HG03045 (cell line): ENCODE results near the gene HIVEP3.
"Not testable (repeated sequence)": the region's sequence is repeated elsewhere in the genome, so short reads cannot be mapped to it uniquely, and the experiment has no call there.

ENCODE experiments used
- ATAC-seq: cut with Tn5 transposase; IDR thresholded peaks from one replicate; pipeline ENCODE4 v1.9.1; 2021; ENCODE audit warnings: mild to moderate bottlenecking, moderate library complexity; ENCODE audit not compliant: unreplicated experiment

Gene HIVEP3

DNA sequence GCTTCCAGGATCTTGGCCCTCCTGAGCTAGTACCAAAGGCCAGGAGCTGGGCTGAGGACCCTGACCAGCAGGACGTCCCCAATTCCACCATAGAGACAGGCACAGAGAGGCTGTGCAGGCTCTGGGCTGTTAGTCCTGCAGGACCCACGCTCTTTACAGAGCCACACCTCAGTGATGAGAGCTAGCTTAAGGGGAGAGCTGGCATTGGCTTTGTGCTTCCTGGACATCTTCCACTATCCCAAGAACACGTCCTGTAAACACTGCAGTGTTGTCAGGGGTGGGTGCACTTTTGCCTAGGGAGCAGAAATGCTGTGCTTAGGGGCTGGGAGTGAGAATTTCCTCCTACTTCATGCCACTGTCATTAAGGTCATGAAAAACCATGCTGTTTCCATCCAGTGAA lies 342.5 kb downstream of the HIVEP3 start:
- ATAC-seq: no peak

DNA sequence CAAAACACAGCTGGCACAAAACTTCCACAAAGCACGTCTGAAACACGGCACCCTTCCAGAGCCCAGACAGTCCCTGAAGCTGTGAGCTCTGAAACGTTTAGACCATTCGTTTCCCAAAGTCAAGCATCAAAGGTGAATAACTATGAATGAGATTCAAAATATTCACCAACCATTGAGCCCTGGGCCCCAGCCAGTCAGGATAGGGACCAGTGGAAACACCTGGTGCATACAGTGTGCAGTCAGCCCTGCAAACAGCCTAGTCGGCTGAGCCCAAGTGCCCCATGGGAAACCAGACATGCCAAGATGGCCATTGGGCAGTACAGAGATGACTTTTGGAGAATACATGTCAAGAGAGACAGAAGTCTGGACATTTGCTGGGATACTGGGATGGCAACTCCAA lies 343.9 kb downstream of the HIVEP3 start:
- no peak for ATAC-seq

- no peak for ATAC-seq
Observed at GRCh38 chr1:41573785-41574713, 344.7 kb downstream of the HIVEP3 start.

DNA sequence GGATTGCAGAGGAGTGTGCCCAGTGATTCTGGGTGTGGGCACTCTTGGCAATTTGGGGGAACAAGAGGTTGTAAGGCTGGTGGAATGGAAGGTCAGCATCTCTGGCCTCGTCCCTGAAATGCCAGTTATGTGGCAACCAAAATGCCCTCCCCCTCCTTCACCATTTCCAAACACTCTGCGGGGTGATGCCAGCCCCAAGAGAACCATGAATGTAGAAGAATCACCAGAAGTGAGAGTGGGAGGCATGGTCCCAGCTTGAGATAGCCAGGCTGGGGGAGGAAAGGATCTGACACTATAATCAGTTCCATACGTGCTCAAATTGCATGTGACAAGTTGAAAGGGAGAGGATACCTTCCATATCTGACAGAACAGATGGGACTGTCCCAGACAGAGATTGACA lies 345.5 kb downstream of the HIVEP3 start:
- ATAC-seq: no peak

GRCh38 chr1:41572224-41572623 lies 346.5 kb downstream of the HIVEP3 start:
- no peak for ATAC-seq

GRCh38 chr1:41571041-41571440 lies 347.7 kb downstream of the HIVEP3 start:
- no peak for ATAC-seq

DNA sequence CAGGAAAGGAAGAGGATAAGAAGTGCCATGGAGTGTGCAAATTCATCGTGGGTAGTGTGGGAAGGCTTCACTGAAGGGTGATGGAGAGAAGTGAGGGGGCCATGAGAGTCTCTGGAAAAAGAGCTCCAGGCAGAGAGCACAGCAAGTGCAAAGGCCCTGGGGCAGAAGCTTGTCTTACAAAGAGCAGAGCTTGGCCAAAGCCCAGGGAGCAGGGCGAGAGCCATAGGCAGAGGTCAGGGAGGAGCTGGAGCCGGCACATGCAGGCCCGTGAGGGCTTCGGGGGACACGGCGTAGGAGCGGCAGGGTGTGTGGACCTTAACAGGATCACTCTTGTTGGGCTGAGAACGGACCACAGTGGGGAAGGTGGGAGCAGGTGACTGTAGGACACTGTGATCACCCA lies 350.5 kb downstream of the HIVEP3 start:
- no peak for ATAC-seq

GRCh38 chr1:41566969-41567368 lies 351.8 kb downstream of the HIVEP3 start:
- ATAC-seq: no peak

DNA sequence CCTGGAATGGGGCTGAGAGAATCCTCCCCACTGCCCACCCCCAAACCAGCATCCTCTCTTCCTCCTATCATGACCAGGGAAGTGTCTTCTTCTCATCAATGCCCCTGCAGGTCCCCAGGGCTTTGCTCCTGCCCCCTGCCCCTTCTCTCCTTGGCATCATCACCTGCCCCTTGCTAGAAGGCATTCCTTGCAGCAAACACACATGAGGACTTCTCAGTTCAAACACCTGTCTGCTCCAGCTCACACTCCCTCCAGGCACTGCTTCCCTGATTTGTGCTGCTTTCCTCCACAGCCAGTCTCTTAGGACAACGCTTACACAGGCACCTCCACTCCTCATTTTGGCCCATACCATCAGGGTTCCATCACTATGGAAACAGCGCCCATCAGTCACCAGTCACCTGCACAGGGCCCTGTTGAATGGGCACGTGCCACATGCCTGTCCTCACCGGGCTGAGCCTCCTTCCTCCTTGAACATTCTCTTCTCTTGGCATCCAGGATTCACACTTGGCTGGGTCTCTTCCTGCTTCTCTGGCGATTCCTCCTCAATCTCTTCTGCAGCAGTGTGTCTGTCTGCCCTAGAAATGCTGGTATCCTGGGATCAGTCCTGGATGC lies 352.3 kb downstream of the HIVEP3 start:
- no peak for ATAC-seq

DNA sequence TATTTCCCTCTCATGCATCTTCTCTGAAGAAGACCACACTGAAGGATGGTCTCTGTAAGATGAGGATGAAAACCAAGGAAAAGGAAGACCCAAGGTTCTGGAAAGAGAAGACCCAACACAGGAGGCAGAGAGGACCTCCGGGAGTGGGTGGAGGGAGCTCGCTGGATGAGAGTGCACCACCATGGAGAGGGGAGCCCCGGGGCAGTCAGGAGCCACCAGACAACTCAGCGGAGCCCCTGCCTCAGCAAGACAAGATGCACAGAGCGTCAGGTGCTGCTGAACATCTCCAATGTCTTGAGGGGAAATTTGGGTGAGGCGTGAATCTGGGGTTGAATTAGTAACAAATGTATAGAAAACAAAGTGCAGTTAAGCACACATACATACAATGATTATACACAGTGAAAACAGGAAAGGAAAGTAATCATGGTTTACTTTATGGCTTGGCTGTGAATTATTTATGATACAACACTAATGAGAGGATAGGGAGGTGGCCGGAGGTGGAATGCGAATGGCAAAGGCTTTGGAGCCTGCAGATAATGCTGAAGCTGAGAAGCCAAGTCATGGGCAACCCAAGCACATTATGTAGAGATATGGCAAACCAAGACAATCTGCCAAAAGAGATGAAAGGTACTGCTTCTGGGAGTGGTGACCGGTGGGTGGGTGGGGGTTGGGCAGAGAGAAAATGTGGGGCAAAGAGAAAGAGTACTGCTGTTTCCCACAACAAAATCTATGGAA lies 353.8 kb downstream of the HIVEP3 start:
- ATAC-seq: no peak

DNA sequence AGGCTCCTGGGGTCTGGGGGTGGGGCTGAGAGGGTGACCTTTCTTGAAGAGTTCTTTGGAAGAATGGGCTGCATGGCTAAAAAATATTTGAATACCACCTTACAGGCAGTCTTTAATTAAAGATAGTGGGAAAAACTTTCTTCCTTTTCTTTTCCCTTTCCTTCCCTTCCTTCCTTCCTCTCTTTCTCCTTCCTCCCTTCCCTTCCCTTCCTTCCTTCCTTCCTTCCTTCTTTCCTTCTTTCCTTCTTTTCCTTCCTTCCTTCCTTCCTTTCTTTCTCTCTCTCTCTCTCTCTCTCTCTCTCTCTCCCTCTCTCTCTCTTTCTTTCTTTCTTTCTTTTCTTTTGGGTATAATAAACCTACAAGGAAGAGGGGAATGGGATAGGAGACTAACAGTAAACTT lies 356.4 kb downstream of the HIVEP3 start:
- no peak for ATAC-seq

GRCh38 chr1:41560931-41561330 lies 357.8 kb downstream of the HIVEP3 start:
- ATAC-seq: no peak

DNA sequence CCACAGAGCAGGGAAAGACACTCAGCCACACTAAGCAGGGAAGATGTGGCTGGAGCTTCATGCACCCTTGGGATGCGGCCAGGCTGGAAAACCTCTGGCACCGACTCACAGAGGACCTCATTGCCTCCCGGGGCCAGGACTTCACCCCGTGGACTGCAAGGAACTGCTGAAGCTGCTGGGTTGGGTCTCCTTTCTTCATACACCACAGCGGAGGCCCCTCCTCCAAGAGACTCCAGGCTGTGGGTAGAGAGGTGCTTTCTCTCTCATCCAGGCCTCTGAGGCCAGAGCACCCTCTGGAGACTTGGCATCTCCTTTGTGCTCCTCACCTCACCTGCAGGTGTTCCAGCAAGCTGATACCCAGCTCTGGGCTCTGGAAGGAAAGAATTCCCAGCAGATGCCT lies 358.2 kb downstream of the HIVEP3 start:
- ATAC-seq: no peak

DNA sequence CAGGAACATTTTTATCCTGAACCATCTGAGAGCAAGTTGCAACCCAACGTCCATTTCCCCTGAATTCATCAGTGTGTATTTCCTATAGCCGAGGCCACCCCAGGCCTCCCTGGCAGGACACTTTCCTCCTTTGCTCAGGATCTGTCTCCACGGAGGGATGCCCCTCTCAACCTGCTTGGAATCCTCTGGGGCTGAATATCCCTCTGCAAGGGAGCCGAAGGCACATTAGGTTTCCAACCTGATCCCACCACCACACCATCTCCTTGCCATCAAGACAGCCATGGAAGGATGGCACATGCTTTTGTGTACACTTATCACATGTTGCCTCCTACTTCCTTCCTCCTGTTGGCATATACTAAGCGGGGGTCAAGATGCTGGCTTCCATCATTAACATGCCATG lies 359.4 kb downstream of the HIVEP3 start:
- no peak for ATAC-seq

DNA sequence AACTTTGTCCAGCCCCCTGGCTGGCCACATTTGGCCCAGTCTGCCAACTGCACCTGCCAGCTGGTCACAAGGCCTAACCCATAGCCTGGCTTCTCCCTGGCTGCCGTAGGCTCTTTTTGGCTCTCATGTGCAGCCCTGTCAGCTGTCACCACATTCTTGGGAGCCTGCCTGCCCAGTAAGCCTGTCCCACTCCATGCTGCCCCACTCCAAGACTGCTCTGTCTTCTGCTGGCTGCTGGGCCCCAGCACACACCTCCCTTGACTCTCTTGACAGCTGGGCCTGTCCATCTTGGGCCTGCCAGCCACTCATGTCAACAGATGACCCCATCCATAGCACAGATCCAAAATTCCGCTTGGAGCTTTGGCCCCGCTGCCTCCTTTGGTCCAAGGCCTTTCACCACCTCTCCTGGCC lies 360.0 kb downstream of the HIVEP3 start:
- ATAC-seq: no peak

DNA sequence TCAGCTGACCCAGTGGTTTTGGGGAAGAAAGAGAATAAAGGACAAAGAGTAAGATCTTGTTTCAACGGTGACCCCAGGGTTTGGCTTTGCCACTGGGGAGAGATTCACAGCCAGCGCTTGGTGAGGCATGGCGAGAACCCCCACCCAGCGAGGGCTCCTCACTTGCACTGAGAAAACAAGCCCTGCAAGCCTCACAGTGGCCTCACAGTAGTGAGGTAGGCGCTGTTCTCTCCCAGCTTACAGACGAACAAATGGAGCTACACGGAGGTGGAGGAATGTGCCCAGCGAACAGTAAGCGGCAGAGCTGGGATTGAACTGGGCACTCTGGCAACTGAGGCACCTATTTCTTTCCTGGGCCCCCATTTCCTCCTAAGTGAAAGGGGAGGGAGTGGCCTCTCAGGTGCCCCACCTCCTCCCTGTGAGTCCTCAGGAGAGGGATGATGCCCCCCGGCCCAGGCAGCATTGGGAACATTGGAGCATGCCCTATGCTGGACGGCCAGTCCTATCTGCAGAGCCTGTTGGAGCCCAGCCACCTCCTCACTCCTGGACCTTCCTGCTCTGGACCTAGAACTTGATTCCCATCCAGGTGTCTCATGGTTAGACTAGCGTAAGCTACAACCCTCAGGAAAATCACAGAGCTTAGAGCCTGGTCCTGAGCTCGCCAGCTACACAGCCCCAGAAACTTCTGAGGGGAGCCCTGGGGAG lies 360.8 kb downstream of the HIVEP3 start:
- no peak for ATAC-seq

- not testable (repeated sequence) for ATAC-seq
Observed at GRCh38 chr1:41554746-41555145, 364.0 kb downstream of the HIVEP3 start.

DNA sequence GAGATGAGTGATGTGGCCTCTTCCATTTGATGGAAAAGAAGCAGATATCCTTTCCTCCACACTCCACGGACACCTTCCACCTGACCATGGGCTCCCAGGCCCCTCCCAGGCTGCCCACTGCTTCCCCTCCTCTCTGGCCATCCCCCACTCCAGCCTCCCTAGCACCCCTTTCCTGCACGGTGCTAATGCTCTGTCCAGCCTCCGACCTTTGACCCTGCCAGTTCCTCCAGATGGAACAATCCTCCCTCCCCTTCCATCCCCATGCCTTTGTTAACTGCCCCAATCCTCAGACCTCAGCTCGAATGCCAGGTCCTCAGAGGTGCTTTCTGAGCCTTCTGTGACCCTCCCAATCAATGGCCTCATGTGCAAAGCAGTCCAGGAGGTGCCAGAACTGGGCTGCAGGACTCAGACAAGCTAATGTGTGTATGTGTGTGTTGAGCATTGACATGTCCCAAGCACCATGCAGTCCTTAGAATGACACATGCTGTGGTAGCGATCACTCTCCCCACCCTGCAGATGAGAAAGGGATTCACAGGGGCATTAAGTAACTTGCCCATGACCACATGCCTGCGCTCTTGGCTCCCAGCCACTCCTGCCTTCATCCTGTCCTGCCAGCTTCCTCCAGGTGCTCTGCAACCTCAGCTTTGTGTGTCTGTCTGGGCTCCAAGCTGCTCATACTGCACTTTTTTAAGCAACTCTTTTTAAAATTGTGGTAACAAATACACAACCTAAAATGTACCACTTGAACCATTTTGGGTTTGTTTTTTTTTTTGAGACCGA lies 370.8 kb downstream of the HIVEP3 start:
- no peak for ATAC-seq

- ATAC-seq: no peak
Observed at GRCh38 chr1:41547336-41547735, 371.4 kb downstream of the HIVEP3 start.

- no peak for ATAC-seq
Observed at GRCh38 chr1:41546833-41547135, 371.9 kb downstream of the HIVEP3 start.
